MCF 10A (cell line): Measurements from ENCODE around the gene DLEC1. TPM values are rescaled to one million over a fixed set of nuclear protein-coding genes. Genes with fewer than 3 reads are reported as not detected.

Experiments used
- BruUV-seq: library from RNA; stranded (reverse); fragments of 400-500 nt; replicated peaks from 2 replicates; lab custom pipeline; 2021; lab: Mats Ljungman, UMichigan
- CTCF ChIA-PET: fragments of 300-600 bp; sonication (Branson Sonifier 250); formaldehyde crosslinking; extraction: SDS; loops from one replicate; lab custom pipeline; 2021; ENCODE audit warnings: antibody characterized with exemption, inconsistent platforms; lab: Yijun Ruan, JAX
- POLR2A ChIA-PET: fragments of 300-600, 350-650 bp; sonication (Branson Sonifier 250); formaldehyde crosslinking; extraction: SDS; loops from one replicate; lab custom pipeline; 2020; ENCODE audit warnings: antibody characterized with exemption, inconsistent platforms; lab: Yijun Ruan, JAX
- DNase-seq: peaks from one replicate; pipeline ENCODE4 v3.0.0-alpha.2; 2018; ENCODE audit not compliant: unreplicated experiment
- H3K27ac Mint-ChIP-seq: one replicate; pipeline ENCODE4 v1.8.0; 2022; ENCODE audit warnings: mild to moderate bottlenecking, low read depth, mixed read lengths; ENCODE audit not compliant: unreplicated experiment
- H3K27me3 Mint-ChIP-seq: one replicate; pipeline ENCODE4 v1.8.0; 2022; ENCODE audit warnings: mixed read lengths; ENCODE audit not compliant: insufficient read depth, unreplicated experiment
- H3K36me3 Mint-ChIP-seq: one replicate; pipeline ENCODE4 v1.8.0; 2022; ENCODE audit warnings: mild to moderate bottlenecking, moderate library complexity, mixed read lengths; ENCODE audit not compliant: insufficient read depth, unreplicated experiment
- H3K4me1 Mint-ChIP-seq: one replicate; pipeline ENCODE4 v1.8.0; 2022; ENCODE audit warnings: mixed read lengths; ENCODE audit not compliant: insufficient read depth, unreplicated experiment
- H3K4me3 Mint-ChIP-seq: one replicate; pipeline ENCODE4 v1.8.0; 2022; ENCODE audit warnings: mild to moderate bottlenecking, moderate library complexity, mixed read lengths; ENCODE audit not compliant: unreplicated experiment
- H3K9me3 Mint-ChIP-seq: one replicate; pipeline ENCODE4 v1.8.0; 2022; ENCODE audit warnings: mixed read lengths; ENCODE audit not compliant: unreplicated experiment
- CTCF ChIP-seq: fragments of 200-600 bp; IDR thresholded peaks from one replicate; pipeline ENCODE4 v1.8.0; 2022; ENCODE audit warnings: antibody characterized with exemption, mild to moderate bottlenecking; ENCODE audit not compliant: unreplicated experiment
- intact Hi-C: fragments of 100-400 bp; cut with micrococcal nuclease; formaldehyde crosslinking; loops from 2 replicates; pipeline ENCODE4 v1.14.1; 2022
- total RNA-seq: library from RNA; stranded (reverse); gene quantifications from 2 replicates; pipeline ENCODE4 v1.2.3, GENCODE V29; 2022

The DLEC1 gene
- total RNA-seq, 1 experiment from 2014 or later: 1.3 TPM

- BruUV-seq: no TSS peak
- Mint-ChIP-seq H3K27me3 (no peaks in the 10 kb centered on the region), H3K4me1 (peaks cover 29% of the 10 kb centered on the region), H3K9me3 (no peaks in the 10 kb centered on the region), H3K27ac (peak within 1 kb of the TSS; percentile 93), H3K4me3 (peak within 1 kb of the TSS; percentile 87), H3K36me3 (peaks cover 17% of the 10 kb centered on the region)
- TF ChIP-seq CTCF: no peak
- POLR2A ChIA-PET: interaction anchor here (0.6 to 5.8 kb wide), 29 partner anchors 8 to 312 kb away, joined by 3 to 188 read pairs (median 5); partner anchors contain the start of genes ACAA1, MYD88 and XYLB
- peak; percentile 99 for DNase-seq
- CTCF ChIA-PET: interaction anchor here (0.6 to 3.0 kb wide), 13 partner anchors 9 to 840 kb away, joined by 3 to 8 read pairs (median 5); partner anchors contain the start of gene XYLB
- intact Hi-C loops: loop anchor here (1.0 to 2.0 kb wide), 3 partner anchors 11 to 82 kb away; partner anchors contain the start of gene MYD88
Measured at GRCh38 chr3:38164952-38165721, 126.1 kb downstream of the DLEC1 start, which contains the start of gene OXSR1. Gene OXSR1 (plus strand): TSS chr3:38165537. CDS start chr3:38165877, 340 bp downstream.

GRCh38 chr3:38165722-38166387 is 126.8 kb downstream of the DLEC1 start:
- Mint-ChIP-seq H3K4me3 (peak overlapping the region; percentile 87), H3K27ac (peak overlapping the region; percentile 93), H3K27me3 (no peaks in the 10 kb centered on the region), H3K9me3 (no peaks in the 10 kb centered on the region), H3K36me3 (peaks cover 24% of the 10 kb centered on the region), H3K4me1 (peaks cover 29% of the 10 kb centered on the region)
- peak; percentile 51 for DNase-seq
- TF ChIP-seq CTCF: no peak
- POLR2A ChIA-PET: interaction anchor here (0.6 to 5.8 kb wide), 32 partner anchors 8 to 1645 kb away, joined by 3 to 188 read pairs (median 4); partner anchors contain the start of genes ACAA1 and MYD88
- intact Hi-C loops: loop anchor here (1.0 to 2.0 kb wide), 3 partner anchors 12 to 81 kb away; partner anchors contain the start of gene MYD88
- CTCF ChIA-PET: interaction anchor here (0.6 to 3.0 kb wide), 9 partner anchors 11 to 840 kb away, joined by 3 to 8 read pairs (median 5); partner anchors contain the start of genes ACAA1 and XYLB
- BruUV-seq: no TSS peak

GRCh38 chr3:38167591-38167990 is 128.6 kb downstream of the DLEC1 start:
- no peaks in the 10 kb centered on the region for H3K9me3 Mint-ChIP-seq
- peak overlapping the region; percentile 93 for H3K27ac Mint-ChIP-seq
- DNase-seq: no peak
- POLR2A ChIA-PET: interaction anchor here (1.0 to 5.8 kb wide), 8 partner anchors 10 to 61 kb away, joined by 3 to 188 read pairs (median 24); partner anchors contain the start of genes ACAA1 and MYD88
- CTCF ChIA-PET: interaction anchor here (0.7 to 1.8 kb wide), 3 partner anchors 13 to 43 kb away, joined by 3 to 7 read pairs (median 6); partner anchors contain the start of gene ACAA1
- peaks cover 28% of the 10 kb centered on the region for H3K36me3 Mint-ChIP-seq
- BruUV-seq: no TSS peak
- intact Hi-C loops: no loop called here
- H3K4me3 Mint-ChIP-seq: peak overlapping the region; percentile 87
- TF ChIP-seq CTCF: no peak
- H3K4me1 Mint-ChIP-seq: peaks cover 34% of the 10 kb centered on the region
- no peaks in the 10 kb centered on the region for H3K27me3 Mint-ChIP-seq
